Trophoblast cell (in vitro differentiated cells and primary cell): ENCODE results near the gene SYDE2.
A peak's percentile ranks its signal among the peaks of the same experiment; 100 is the strongest.

Source experiments
- DNase-seq, 2 donors: peaks; one replicate each; pipeline ENCODE4 v3.0.0-alpha.2; 2016
- H2AFZ ChIP-seq: 2 replicates; pipeline ENCODE4 v1.6.1; 2013; ENCODE audit warnings: low read length, moderate library complexity, mild to moderate bottlenecking; ENCODE audit not compliant: insufficient read depth, poor library complexity
- H2AK5ac ChIP-seq: 2 replicates; pipeline ENCODE4 v1.6.1; 2013; ENCODE audit warnings: mild to moderate bottlenecking, low read length
- H2BK120ac ChIP-seq: 2 replicates; pipeline ENCODE4 v1.6.1; 2013; ENCODE audit warnings: low read length, mild to moderate bottlenecking, moderate library complexity; ENCODE audit not compliant: insufficient read depth, poor library complexity
- H2BK12ac ChIP-seq: 2 replicates; pipeline ENCODE4 v1.6.1; 2013; ENCODE audit warnings: mild to moderate bottlenecking, low read length, moderate library complexity
- H2BK5ac ChIP-seq: 2 replicates; pipeline ENCODE4 v1.6.1; 2013; ENCODE audit warnings: low read length, low read depth, moderate library complexity, mild to moderate bottlenecking; ENCODE audit not compliant: poor library complexity
- H3K14ac ChIP-seq: 2 replicates; pipeline ENCODE4 v1.6.1; 2013; ENCODE audit warnings: mild to moderate bottlenecking, low read length
- H3K18ac ChIP-seq: 2 replicates; pipeline ENCODE4 v1.6.1; 2013; ENCODE audit warnings: mild to moderate bottlenecking, low read length
- H3K23ac ChIP-seq: 2 replicates; pipeline ENCODE4 v1.6.1; 2013; ENCODE audit warnings: low read length
- H3K27ac ChIP-seq: 2 replicates; pipeline ENCODE4 v1.5.1; 2013; ENCODE audit warnings: low read depth, mild to moderate bottlenecking, inconsistent platforms, low read length, moderate library complexity
- H3K27me3 ChIP-seq: 2 replicates; pipeline ENCODE4 v1.6.1; 2013; ENCODE audit warnings: inconsistent platforms, mild to moderate bottlenecking, low read length, moderate library complexity; ENCODE audit not compliant: insufficient read depth
- H3K36me3 ChIP-seq, 2 experiments: 1 replicate in 1 of 2; 2 replicates in 1 of 2; pipeline ENCODE4 v1.6.1; 2013; ENCODE audit warnings: low read length in 2 of 2, mild to moderate bottlenecking in 2 of 2, moderate library complexity in 1 of 2; ENCODE audit not compliant: insufficient read depth in 2 of 2, control insufficient read depth in 1 of 2
- H3K4ac ChIP-seq: 2 replicates; pipeline ENCODE4 v1.6.1; 2013; ENCODE audit warnings: low read depth, mild to moderate bottlenecking, low read length, moderate library complexity
- H3K4me1 ChIP-seq, 2 experiments: 1 replicate in 1 of 2; 2 replicates in 1 of 2; pipeline ENCODE4 v1.6.1; 2013; ENCODE audit warnings: low read length in 2 of 2, mild to moderate bottlenecking in 2 of 2, moderate library complexity in 1 of 2; ENCODE audit not compliant: insufficient read depth in 2 of 2, control insufficient read depth in 1 of 2
- H3K4me2 ChIP-seq: 2 replicates; pipeline ENCODE4 v1.6.1; 2013; ENCODE audit warnings: inconsistent platforms, mild to moderate bottlenecking, low read length, moderate library complexity
- H3K4me3 ChIP-seq: 2 replicates; pipeline ENCODE4 v1.5.1; 2013; ENCODE audit warnings: mild to moderate bottlenecking, low read depth, low read length, inconsistent platforms
- H3K79me1 ChIP-seq: one replicate; pipeline ENCODE4 v1.6.1; 2013; ENCODE audit warnings: low read length
- H3K79me2 ChIP-seq: 2 replicates; pipeline ENCODE4 v1.6.1; 2013; ENCODE audit warnings: low read length, mild to moderate bottlenecking; ENCODE audit not compliant: control insufficient read depth, insufficient read depth, poor library complexity
- H3K9ac ChIP-seq: 2 replicates; pipeline ENCODE4 v1.6.1; 2013; ENCODE audit warnings: mild to moderate bottlenecking, low read length
- H3K9me3 ChIP-seq: 2 replicates; pipeline ENCODE4 v1.6.1; 2013; ENCODE audit warnings: low read depth, mild to moderate bottlenecking, control low read depth, inconsistent platforms, low read length; ENCODE audit not compliant: insufficient read depth
- H4K12ac ChIP-seq: 2 replicates; pipeline ENCODE4 v1.6.1; 2013; ENCODE audit warnings: low read depth, mild to moderate bottlenecking, low read length, moderate library complexity
- H4K8ac ChIP-seq: 2 replicates; pipeline ENCODE4 v1.6.1; 2013; ENCODE audit warnings: low read depth, mild to moderate bottlenecking, low read length, moderate library complexity
- H4K91ac ChIP-seq: one replicate; pipeline ENCODE4 v1.6.1; 2013; ENCODE audit warnings: low read depth, mild to moderate bottlenecking, low read length, moderate library complexity
- WGBS: extraction: QIAGEN DNeasy Blood & Tissue Kit; methylation state at CpG from one replicate; pipeline ENCODE4 v1.1.7; 2013; ENCODE audit warnings: missing lambda C conversion rate; ENCODE audit not compliant: insufficient read length, insufficient coverage; ENCODE audit errors: extremely low coverage; 5-methylcytosine and 5-hydroxymethylcytosine counted together

SYDE2 gene

GRCh38 chr1:85228972-85229371 lies 28.2 kb upstream of the SYDE2 start:
- Histone ChIP-seq H3K4me1 (peaks cover 0 to 7% of the 10 kb centered on the region in 2 experiments), H3K4ac (no peak overlapping the region), H4K8ac (no peak overlapping the region), H3K18ac (no peak overlapping the region), H3K9me3 (no peaks in the 10 kb centered on the region), H3K4me2 (no peak overlapping the region), H3K36me3 (no peaks in the 10 kb centered on the region), H3K27me3 (no peaks in the 10 kb centered on the region), H3K23ac (no peak overlapping the region), H2AFZ (no peak overlapping the region), H3K27ac (no peak overlapping the region), H3K79me1 (peaks cover 7% of the 10 kb centered on the region), H3K9ac (no peak overlapping the region), H4K12ac (no peak overlapping the region), H3K4me3 (no peak overlapping the region), H2BK120ac (no peak overlapping the region), H2BK12ac (no peak overlapping the region), H3K79me2 (no peaks in the 10 kb centered on the region), H3K14ac (no peak overlapping the region), H2BK5ac (no peak overlapping the region), H2AK5ac (no peak overlapping the region), H4K91ac (no peak overlapping the region)
- no peak for DNase-seq
- WGBS: no CpG with 5 or more reads among the region's 1 CpG

- Histone ChIP-seq H3K23ac (no peak overlapping the region), H2BK12ac (peak overlapping the region; percentile 98), H3K14ac (peak overlapping the region; percentile 85), H4K91ac (peak overlapping the region; percentile 99), H3K79me2 (no peaks in the 10 kb centered on the region), H4K12ac (peak overlapping the region; percentile 43), H2BK5ac (peak overlapping the region; percentile 100), H3K36me3 (no peaks in the 10 kb centered on the region), H4K8ac (peak overlapping the region; percentile 91), H3K27ac (peak overlapping the region; percentile 100), H3K79me1 (peaks cover 13% of the 10 kb centered on the region), H3K4ac (peak overlapping the region; percentile 95), H3K27me3 (no peaks in the 10 kb centered on the region), H3K4me2 (peak overlapping the region; percentile 48), H3K9me3 (no peaks in the 10 kb centered on the region), H3K4me3 (no peak overlapping the region), H2BK120ac (peak overlapping the region; percentile 99), H3K9ac (no peak overlapping the region), H3K18ac (peak overlapping the region; percentile 82), H2AFZ (no peak overlapping the region), H3K4me1 (peaks cover 0 to 12% of the 10 kb centered on the region in 2 experiments), H2AK5ac (peak overlapping the region; percentile 86)
- DNase-seq: peak; percentile 28 to 67
- WGBS: no CpG with 5 or more reads among the region's 5 CpGs
Measured at GRCh38 chr1:85225624-85226380, 25.0 kb upstream of the SYDE2 start.

- no peaks in the 10 kb centered on the region for H3K9me3 ChIP-seq
- H2BK120ac ChIP-seq: peak overlapping the region; percentile 99
- no peak overlapping the region for H3K18ac ChIP-seq
- peak overlapping the region; percentile 95 for H3K4ac ChIP-seq
- no CpG with 5 or more reads among the region's 3 CpGs for WGBS
- H3K4me3 ChIP-seq: no peak overlapping the region
- peak overlapping the region; percentile 100 for H3K27ac ChIP-seq
- H3K4me2 ChIP-seq: peak overlapping the region; percentile 48
- no peak overlapping the region for H2AFZ ChIP-seq
- H4K12ac ChIP-seq: no peak overlapping the region
- H2AK5ac ChIP-seq: no peak overlapping the region
- peak overlapping the region; percentile 91 for H4K8ac ChIP-seq
- no peak overlapping the region for H4K91ac ChIP-seq
- H3K14ac ChIP-seq: peak overlapping the region; percentile 85
- no peak overlapping the region for H3K23ac ChIP-seq
- H2BK5ac ChIP-seq: peak overlapping the region; percentile 100
- H3K27me3 ChIP-seq: no peaks in the 10 kb centered on the region
- peak; percentile 99 for DNase-seq
- no peak overlapping the region for H2BK12ac ChIP-seq
- H3K79me2 ChIP-seq: no peaks in the 10 kb centered on the region
- H3K9ac ChIP-seq: no peak overlapping the region
- peaks cover 13% of the 10 kb centered on the region for H3K79me1 ChIP-seq
- H3K4me1 ChIP-seq: peaks cover 0 to 7% of the 10 kb centered on the region in 2 experiments
- H3K36me3 ChIP-seq: no peaks in the 10 kb centered on the region
Measured at GRCh38 chr1:85224734-85225623, 24.2 kb upstream of the SYDE2 start.

GRCh38 chr1:85224295-85224694 lies 23.5 kb upstream of the SYDE2 start:
- no peaks in the 10 kb centered on the region for H3K27me3 ChIP-seq
- H4K91ac ChIP-seq: no peak overlapping the region
- no peak overlapping the region for H3K4me3 ChIP-seq
- no peak overlapping the region for H3K18ac ChIP-seq
- no peak overlapping the region for H2AFZ ChIP-seq
- H3K9me3 ChIP-seq: no peaks in the 10 kb centered on the region
- no peak overlapping the region for H4K8ac ChIP-seq
- no peak overlapping the region for H3K4ac ChIP-seq
- H3K36me3 ChIP-seq: no peaks in the 10 kb centered on the region
- no peak overlapping the region for H2BK120ac ChIP-seq
- H4K12ac ChIP-seq: no peak overlapping the region
- H3K79me2 ChIP-seq: no peaks in the 10 kb centered on the region
- H2AK5ac ChIP-seq: no peak overlapping the region
- H2BK12ac ChIP-seq: no peak overlapping the region
- no peak overlapping the region for H3K23ac ChIP-seq
- H3K9ac ChIP-seq: no peak overlapping the region
- peak in 1 of 2 donors; percentile 84 for DNase-seq
- H3K27ac ChIP-seq: no peak overlapping the region
- peaks cover 13% of the 10 kb centered on the region for H3K79me1 ChIP-seq
- H2BK5ac ChIP-seq: no peak overlapping the region
- H3K14ac ChIP-seq: no peak overlapping the region
- peaks cover 0 to 7% of the 10 kb centered on the region in 2 experiments for H3K4me1 ChIP-seq
- H3K4me2 ChIP-seq: no peak overlapping the region
